Vagina (tissue), 2 donors: Measurements from ENCODE around the gene PCGF3. TPM values are rescaled to one million over a fixed set of nuclear protein-coding genes. Genes with fewer than 3 reads are reported as not detected.
"Not testable (repeated sequence)": the region's sequence is repeated elsewhere in the genome, so short reads cannot be mapped to it uniquely, and the experiment has no call there.

Experiments
- DNase-seq, 2 donors: peaks; one replicate each; pipeline ENCODE4 v3.0.0-alpha.2; 2017; ENCODE audit errors: extremely low spot score in 2 of 2
- H3K27ac ChIP-seq: fragments of 200-600 bp; sonication (generic); one replicate; pipeline ENCODE4 v1.5.1; 2019
- H3K27me3 ChIP-seq: fragments of 200-600 bp; sonication (generic); one replicate; pipeline ENCODE4 v1.5.1; 2019
- H3K36me3 ChIP-seq, 2 donors: fragments of 200-600 bp; sonication (generic); one replicate each; pipeline ENCODE4 v1.5.1; 2017 to 2019
- H3K4me1 ChIP-seq: fragments of 200-600 bp; sonication (generic); one replicate; pipeline ENCODE4 v1.5.1; 2019
- H3K4me3 ChIP-seq, 2 donors: fragments of 200-600 bp; sonication (generic); 1 replicate in 1 of 2; 2 replicates in 1 of 2; pipeline ENCODE4 v1.5.1; 2016 to 2019
- H3K9me3 ChIP-seq: fragments of 200-600 bp; sonication (generic); one replicate; pipeline ENCODE4 v1.5.1; 2019
- CTCF ChIP-seq, 3 experiments: fragments of 450-650 bp in 2 of 3; fragments of 200-600 bp in 1 of 3; sonication (generic) in 1 of 3; IDR thresholded peaks; one replicate each; pipeline ENCODE4 v1.5.1; 2017 to 2019; ENCODE audit warnings: antibody characterized with exemption in 3 of 3, mild to moderate bottlenecking in 2 of 3, moderate library complexity in 2 of 3
- POLR2A ChIP-seq, 2 donors: fragments of 450-650 bp; IDR thresholded peaks; one replicate each; pipeline ENCODE4 v1.6.1; 2017; ENCODE audit warnings: antibody characterized with exemption in 2 of 2, mild to moderate bottlenecking in 2 of 2, moderate library complexity in 2 of 2
- POLR2AphosphoS5 ChIP-seq, 2 donors: sonication (generic); formaldehyde crosslinking; IDR thresholded peaks; one replicate each; pipeline ENCODE4 v1.9.0; 2017; ENCODE audit warnings: antibody characterized with exemption in 2 of 2, mild to moderate bottlenecking in 2 of 2, low read depth in 1 of 2; ENCODE audit not compliant: insufficient read depth in 1 of 2
- intact Hi-C: fragments of 100-400 bp; cut with DNase I; formaldehyde crosslinking; loops from one replicate; pipeline ENCODE4 v1.15.1; 2023
- total RNA-seq: library from RNA; depleted of rRNA; stranded (reverse); fragments of >200 nt; gene quantifications from one replicate; pipeline ENCODE4 v1.2.3, GENCODE V29; 2016

PCGF3 gene
- total RNA-seq, 1 donor from 2014 or later: 64.8 TPM

GRCh38 chr4:773214-773613, 67.6 kb downstream of the PCGF3 start:
- peaks cover 57% of the 10 kb centered on the region for H3K4me1 ChIP-seq
- intact Hi-C loops: no loop called here

GRCh38 chr4:774419-775092, 68.9 kb downstream of the PCGF3 start:
- H3K4me3 ChIP-seq, H3K9me3 ChIP-seq, DNase-seq, H3K27ac ChIP-seq, H3K27me3 ChIP-seq, intact Hi-C loops: not testable (repeated sequence)
- Histone ChIP-seq H3K36me3 (peaks cover 0 to 35% of the 10 kb centered on the region in 2 donors), H3K4me1 (peaks cover 68% of the 10 kb centered on the region)

More at GRCh38 chr4:773214-773613, 67.6 kb downstream of the PCGF3 start:
- no peak overlapping the region for H3K27ac ChIP-seq
- TF ChIP-seq CTCF (IDR thresholded peaks at IDR 0.05): no peak
- TF ChIP-seq POLR2A (IDR thresholded peaks at IDR 0.05): no peak
- H3K4me3 ChIP-seq: no peak overlapping the region
- peaks cover 0 to 46% of the 10 kb centered on the region in 2 donors for H3K36me3 ChIP-seq
- no peak for DNase-seq
- no peaks in the 10 kb centered on the region for H3K27me3 ChIP-seq
- H3K9me3 ChIP-seq: no peaks in the 10 kb centered on the region

GRCh38 chr4:775485-775884, 69.9 kb downstream of the PCGF3 start:
- H3K27me3 ChIP-seq, DNase-seq, H3K27ac ChIP-seq, H3K4me3 ChIP-seq, intact Hi-C loops, H3K9me3 ChIP-seq: not testable (repeated sequence)
- Histone ChIP-seq H3K36me3 (peaks cover 0 to 30% of the 10 kb centered on the region in 2 donors), H3K4me1 (peaks cover 77% of the 10 kb centered on the region)

- Histone ChIP-seq H3K9me3 (no peaks in the 10 kb centered on the region), H3K36me3 (peaks cover 0 to 30% of the 10 kb centered on the region in 2 donors), H3K27ac (no peak overlapping the region), H3K4me1 (peaks cover 77% of the 10 kb centered on the region), H3K4me3 (no peak overlapping the region), H3K27me3 (no peaks in the 10 kb centered on the region)
- no peak for TF ChIP-seq POLR2AphosphoS5 (IDR thresholded peaks at IDR 0.05; ENCODE audit: insufficient read depth in 1 of 2, low read depth in 1 of 2)
- intact Hi-C loops: no loop called here
- DNase-seq: no peak
These were observed 71.3 kb downstream of the PCGF3 start for GRCh38 chr4:776743-777441.

GRCh38 chr4:777520-778262, 72.1 kb downstream of the PCGF3 start:
- Histone ChIP-seq H3K36me3 (peaks cover 0 to 30% of the 10 kb centered on the region in 2 donors), H3K4me3 (no peak overlapping the region), H3K27me3 (no peaks in the 10 kb centered on the region), H3K4me1 (peaks cover 78% of the 10 kb centered on the region), H3K9me3 (no peaks in the 10 kb centered on the region), H3K27ac (no peak overlapping the region)
- TF ChIP-seq POLR2AphosphoS5 (IDR thresholded peaks at IDR 0.05; ENCODE audit: insufficient read depth in 1 of 2, low read depth in 1 of 2) (no peak), POLR2A (IDR thresholded peaks at IDR 0.05) (no peak), CTCF (IDR thresholded peaks at IDR 0.05) (no peak)
- intact Hi-C loops: no loop called here
- DNase-seq: no peak

- intact Hi-C loops: no loop called here
- Histone ChIP-seq H3K27ac (no peak overlapping the region), H3K4me1 (peaks cover 73% of the 10 kb centered on the region), H3K9me3 (no peaks in the 10 kb centered on the region), H3K4me3 (no peak overlapping the region), H3K27me3 (no peaks in the 10 kb centered on the region), H3K36me3 (peaks cover 0 to 25% of the 10 kb centered on the region in 2 donors)
- DNase-seq: no peak
- TF ChIP-seq POLR2A (IDR thresholded peaks at IDR 0.05) (no peak), POLR2AphosphoS5 (IDR thresholded peaks at IDR 0.05; ENCODE audit: insufficient read depth in 1 of 2, low read depth in 1 of 2) (no peak), CTCF (IDR thresholded peaks at IDR 0.05) (no peak)
These were observed 73.9 kb downstream of the PCGF3 start for GRCh38 chr4:779555-779954.

GRCh38 chr4:780255-780654, 74.6 kb downstream of the PCGF3 start:
- not testable (repeated sequence) for H3K9me3 ChIP-seq, H3K27me3 ChIP-seq, DNase-seq
- peak overlapping the region; percentile 74 to 98 for H3K4me3 ChIP-seq
- peaks cover 70% of the 10 kb centered on the region for H3K4me1 ChIP-seq
- H3K36me3 ChIP-seq: peaks cover 0 to 19% of the 10 kb centered on the region in 2 donors
- intact Hi-C loops: loop anchor here (5.0 kb wide), 1 partner anchor 108 kb away; the partner anchor contains the start of genes ATP5ME and MYL5
- peak overlapping the region; percentile 73 for H3K27ac ChIP-seq
